Measurements from ENCODE around the gene CAMTA1. TPM values are rescaled to one million over a fixed set of nuclear protein-coding genes. Genes with fewer than 3 reads are reported as not detected.

The CAMTA1 gene
- total RNA-seq, 1 donor from 2014 or later: 77.6 TPM

DNA sequence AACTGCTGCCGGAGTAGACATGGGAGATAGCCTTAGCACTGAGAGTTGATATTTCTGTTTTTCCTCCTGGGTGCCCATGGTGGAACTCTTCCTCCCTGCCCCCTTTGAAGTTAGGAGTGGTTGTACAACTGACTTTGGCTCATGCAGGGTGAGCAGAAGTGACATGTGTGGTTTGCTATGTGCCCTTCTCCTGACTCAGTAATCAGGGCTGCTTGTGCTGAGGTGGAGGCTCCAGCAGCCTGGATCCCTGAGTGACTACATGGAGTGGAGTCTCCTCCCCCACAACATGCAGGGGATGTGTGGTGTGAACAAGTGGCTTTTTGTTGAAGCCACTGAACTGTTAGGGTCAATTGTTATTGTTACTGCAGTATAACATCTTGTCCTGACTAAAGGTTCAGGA lies 261.6 kb downstream of the CAMTA1 start:
- Mint-ChIP-seq H3K4me1 (ENCODE audit: low read depth, unreplicated experiment) (peaks cover 11% of the 10 kb centered on the region), H3K27ac (ENCODE audit: unreplicated experiment) (peak overlapping the region; percentile 38), H3K4me3 (ENCODE audit: unreplicated experiment) (no peak overlapping the region), H3K36me3 (ENCODE audit: low read depth, unreplicated experiment) (no peaks in the 10 kb centered on the region), H3K9me3 (ENCODE audit: unreplicated experiment) (peaks cover 9% of the 10 kb centered on the region), H3K27me3 (ENCODE audit: low read depth, unreplicated experiment) (peaks cover 24% of the 10 kb centered on the region)
- H3K4me1 ChIP-seq (ENCODE audit: insufficient read depth, low read length): no peaks in the 10 kb centered on the region
- H3K9ac ChIP-seq (ENCODE audit: low read length): no peak overlapping the region
- peak overlapping the region; percentile 3 for H3K4me2 ChIP-seq (ENCODE audit: low read length)
- no peaks in the 10 kb centered on the region for H3K79me2 ChIP-seq (ENCODE audit: insufficient read depth, low read length)
- H4K20me1 ChIP-seq (ENCODE audit: insufficient read depth, low read length): no peaks in the 10 kb centered on the region
- DNase-seq (ENCODE audit: low read depth) (peak; percentile 46), FAIRE-seq (no peak)
- H3K36me3 ChIP-seq (ENCODE audit: insufficient read depth, low read length): no peaks in the 10 kb centered on the region
- peaks cover 6% of the 10 kb centered on the region for H3K9me3 ChIP-seq (ENCODE audit: insufficient read depth, low read depth, low read length)
- no peak overlapping the region for H2AFZ ChIP-seq (ENCODE audit: low read depth, low read length)
- TF ChIP-seq EZH2 (IDR thresholded peaks at IDR 0.05; ENCODE audit: insufficient read depth, low read length): no peak
- TF ChIP-seq, protein P1, sequence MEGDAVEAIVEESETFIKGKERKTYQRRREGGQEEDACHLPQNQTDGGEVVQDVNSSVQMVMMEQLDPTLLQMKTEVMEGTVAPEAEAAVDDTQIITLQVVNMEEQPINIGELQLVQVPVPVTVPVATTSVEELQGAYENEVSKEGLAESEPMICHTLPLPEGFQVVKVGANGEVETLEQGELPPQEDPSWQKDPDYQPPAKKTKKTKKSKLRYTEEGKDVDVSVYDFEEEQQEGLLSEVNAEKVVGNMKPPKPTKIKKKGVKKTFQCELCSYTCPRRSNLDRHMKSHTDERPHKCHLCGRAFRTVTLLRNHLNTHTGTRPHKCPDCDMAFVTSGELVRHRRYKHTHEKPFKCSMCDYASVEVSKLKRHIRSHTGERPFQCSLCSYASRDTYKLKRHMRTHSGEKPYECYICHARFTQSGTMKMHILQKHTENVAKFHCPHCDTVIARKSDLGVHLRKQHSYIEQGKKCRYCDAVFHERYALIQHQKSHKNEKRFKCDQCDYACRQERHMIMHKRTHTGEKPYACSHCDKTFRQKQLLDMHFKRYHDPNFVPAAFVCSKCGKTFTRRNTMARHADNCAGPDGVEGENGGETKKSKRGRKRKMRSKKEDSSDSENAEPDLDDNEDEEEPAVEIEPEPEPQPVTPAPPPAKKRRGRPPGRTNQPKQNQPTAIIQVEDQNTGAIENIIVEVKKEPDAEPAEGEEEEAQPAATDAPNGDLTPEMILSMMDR (IDR thresholded peaks at IDR 0.05; ENCODE audit: insufficient read depth, low read depth, low read length): no peak
- H3K27me3 ChIP-seq (ENCODE audit: insufficient read depth, low read length): no peaks in the 10 kb centered on the region
- no peak overlapping the region for H3K4me3 ChIP-seq (ENCODE audit: insufficient read depth, low read depth, low read length)
- H3K27ac ChIP-seq (ENCODE audit: low read depth, low read length): peak overlapping the region; percentile 25

DNA sequence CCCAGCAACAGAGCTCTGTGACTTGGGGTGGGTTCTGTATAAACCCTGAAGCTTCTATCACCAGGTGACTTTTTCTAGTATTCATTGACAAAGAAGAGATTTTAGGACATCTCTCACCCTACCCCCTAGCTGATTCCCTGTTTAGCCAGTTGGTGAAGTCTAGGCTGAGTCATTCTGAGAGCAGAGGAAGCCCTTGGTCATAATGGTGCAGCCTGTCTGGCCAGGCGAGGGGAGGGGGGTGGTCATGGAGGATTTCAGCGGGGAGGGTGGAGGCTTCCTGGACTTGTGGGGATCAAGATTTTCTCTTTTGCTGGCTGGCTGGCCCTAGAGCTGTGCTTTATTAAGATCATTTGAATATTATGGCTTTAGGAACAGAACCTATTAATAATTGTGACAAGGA lies 262.6 kb downstream of the CAMTA1 start:
- Histone ChIP-seq H3K9me3 (ENCODE audit: insufficient read depth, low read depth, low read length) (peaks cover 6% of the 10 kb centered on the region), H4K20me1 (ENCODE audit: insufficient read depth, low read length) (no peaks in the 10 kb centered on the region), H3K9ac (ENCODE audit: low read length) (no peak overlapping the region), H2AFZ (ENCODE audit: low read depth, low read length) (no peak overlapping the region), H3K27me3 (ENCODE audit: insufficient read depth, low read length) (no peaks in the 10 kb centered on the region), H3K4me1 (ENCODE audit: insufficient read depth, low read length) (no peaks in the 10 kb centered on the region), H3K4me3 (ENCODE audit: insufficient read depth, low read depth, low read length) (no peak overlapping the region), H3K36me3 (ENCODE audit: insufficient read depth, low read length) (no peaks in the 10 kb centered on the region), H3K4me2 (ENCODE audit: low read length) (peak overlapping the region; percentile 27), H3K27ac (ENCODE audit: low read depth, low read length) (no peak overlapping the region), H3K79me2 (ENCODE audit: insufficient read depth, low read length) (no peaks in the 10 kb centered on the region)
- DNase-seq (ENCODE audit: low read depth) (peak; percentile 12), FAIRE-seq (no peak)
- peaks cover 11% of the 10 kb centered on the region for H3K4me1 Mint-ChIP-seq (ENCODE audit: low read depth, unreplicated experiment)
- no peaks in the 10 kb centered on the region for H3K36me3 Mint-ChIP-seq (ENCODE audit: low read depth, unreplicated experiment)
- H3K27me3 Mint-ChIP-seq (ENCODE audit: low read depth, unreplicated experiment): peaks cover 29% of the 10 kb centered on the region
- peaks cover 9% of the 10 kb centered on the region for H3K9me3 Mint-ChIP-seq (ENCODE audit: unreplicated experiment)
- no peak overlapping the region for H3K4me3 Mint-ChIP-seq (ENCODE audit: unreplicated experiment)
- TF ChIP-seq, protein P1 (IDR thresholded peaks at IDR 0.05; ENCODE audit: insufficient read depth, low read depth, low read length): no peak
- no peak for TF ChIP-seq EZH2 (IDR thresholded peaks at IDR 0.05; ENCODE audit: insufficient read depth, low read length)
- no peak overlapping the region for H3K27ac Mint-ChIP-seq (ENCODE audit: unreplicated experiment)

DNA sequence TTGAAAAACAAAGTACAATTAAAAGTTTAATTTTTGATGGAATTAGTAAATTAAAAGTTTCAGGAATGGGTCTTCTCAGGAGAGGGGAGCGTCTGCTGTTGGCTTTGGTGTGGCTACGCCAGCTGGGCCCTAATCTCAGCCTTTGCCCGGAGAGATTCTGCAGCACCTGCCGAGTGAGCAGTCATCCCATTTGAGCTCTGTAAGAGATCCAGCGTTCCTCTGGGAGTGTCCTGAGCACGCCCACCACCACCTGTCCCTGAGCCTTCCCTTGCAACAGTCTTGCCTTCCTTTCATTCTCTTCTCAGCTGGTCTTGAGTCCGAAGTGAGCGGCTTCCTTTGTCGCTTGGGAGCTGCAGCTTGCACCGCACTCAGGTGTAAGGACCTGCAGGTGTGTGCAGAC lies 263.1 kb downstream of the CAMTA1 start:
- FAIRE-seq: no peak
- Histone ChIP-seq H3K27ac (ENCODE audit: low read depth, low read length) (no peak overlapping the region), H3K79me2 (ENCODE audit: insufficient read depth, low read length) (no peaks in the 10 kb centered on the region), H4K20me1 (ENCODE audit: insufficient read depth, low read length) (no peaks in the 10 kb centered on the region), H3K27me3 (ENCODE audit: insufficient read depth, low read length) (no peaks in the 10 kb centered on the region), H3K9me3 (ENCODE audit: insufficient read depth, low read depth, low read length) (peaks cover 6% of the 10 kb centered on the region), H3K4me2 (ENCODE audit: low read length) (no peak overlapping the region), H3K4me1 (ENCODE audit: insufficient read depth, low read length) (no peaks in the 10 kb centered on the region), H2AFZ (ENCODE audit: low read depth, low read length) (no peak overlapping the region), H3K36me3 (ENCODE audit: insufficient read depth, low read length) (no peaks in the 10 kb centered on the region), H3K4me3 (ENCODE audit: insufficient read depth, low read depth, low read length) (no peak overlapping the region), H3K9ac (ENCODE audit: low read length) (no peak overlapping the region)
- Mint-ChIP-seq H3K4me3 (ENCODE audit: unreplicated experiment) (no peak overlapping the region), H3K27me3 (ENCODE audit: low read depth, unreplicated experiment) (peaks cover 30% of the 10 kb centered on the region), H3K27ac (ENCODE audit: unreplicated experiment) (no peak overlapping the region), H3K4me1 (ENCODE audit: low read depth, unreplicated experiment) (peaks cover 11% of the 10 kb centered on the region), H3K36me3 (ENCODE audit: low read depth, unreplicated experiment) (peaks cover 4% of the 10 kb centered on the region), H3K9me3 (ENCODE audit: unreplicated experiment) (peaks cover 9% of the 10 kb centered on the region)
- TF ChIP-seq, protein P1 (IDR thresholded peaks at IDR 0.05; ENCODE audit: insufficient read depth, low read depth, low read length): no peak
- no peak for TF ChIP-seq EZH2 (IDR thresholded peaks at IDR 0.05; ENCODE audit: insufficient read depth, low read length)
- DNase-seq (ENCODE audit: low read depth): no peak

Measured in astrocyte (in vitro differentiated cells and primary cell).